Erythroblast (primary cell): ENCODE data around the gene KRT40.

ENCODE experiments used
- GATA1 ChIP-seq: IDR thresholded peaks from 2 replicates; pipeline ENCODE4 v1.6.1; 2011; ENCODE audit warnings: low read depth, mild to moderate bottlenecking, control low read depth, low read length, moderate library complexity
- POLR2A ChIP-seq: IDR thresholded peaks from 2 replicates; pipeline ENCODE4 v1.6.1; 2011; ENCODE audit warnings: mild to moderate bottlenecking, low read length

- TF ChIP-seq POLR2A (no peak), GATA1 (no peak)
Observed at GRCh38 chr17:40949418-40949817, 34.7 kb downstream of the KRT40 start.
